Measurements from ENCODE around the gene LRIG1.

LRIG1 gene

GRCh38 chr3:66353530-66353929 lies 147.3 kb downstream of the LRIG1 start:
- 83% methylated on average over 6 of the region's 6 CpGs for WGBS
- no peaks in the 10 kb centered on the region for H3K36me3 ChIP-seq (ENCODE audit: insufficient read depth, low read length)
- no peak overlapping the region for H3K27ac ChIP-seq (ENCODE audit: low read depth, low read length)
- 0 out of 2 replicates have a peak, but pooled peaks cover 5% of the 10 kb centered on the region for H3K4me1 ChIP-seq (ENCODE audit: insufficient read depth, low read length)
- H3K4me3 ChIP-seq (ENCODE audit: low read length): no peak overlapping the region
- no peak overlapping the region for H3K9ac ChIP-seq (ENCODE audit: low read depth, low read length)
- no peaks in the 10 kb centered on the region for H3K27me3 ChIP-seq (ENCODE audit: insufficient read depth, low read length)
- H3K9me3 ChIP-seq (ENCODE audit: insufficient read depth, low read depth, low read length): no peaks in the 10 kb centered on the region

- Histone ChIP-seq H3K36me3 (ENCODE audit: insufficient read depth, low read length) (no peaks in the 10 kb centered on the region), H3K4me1 (ENCODE audit: insufficient read depth, low read length) (0 out of 2 replicates have a peak, but pooled peaks cover 5% of the 10 kb centered on the region)
These were observed 147.8 kb downstream of the LRIG1 start for GRCh38 chr3:66353039-66353438.

GRCh38 chr3:66350601-66351000 lies 150.2 kb downstream of the LRIG1 start:
- 98% methylated on average over 8 of the region's 8 CpGs for WGBS
- Histone ChIP-seq H3K36me3 (ENCODE audit: insufficient read depth, low read length) (peaks cover 3% of the 10 kb centered on the region; the same call in 1 of the 2 replicates), H3K4me1 (ENCODE audit: insufficient read depth, low read length) (peaks cover 7% of the 10 kb centered on the region; the same call in 1 of the 2 replicates), H3K27ac (ENCODE audit: low read depth, low read length) (no peak overlapping the region), H3K4me3 (ENCODE audit: low read length) (no peak overlapping the region), H3K27me3 (ENCODE audit: insufficient read depth, low read length) (no peaks in the 10 kb centered on the region), H3K9me3 (ENCODE audit: insufficient read depth, low read depth, low read length) (no peaks in the 10 kb centered on the region), H3K9ac (ENCODE audit: low read depth, low read length) (no peak overlapping the region)

More at GRCh38 chr3:66353039-66353438, 147.8 kb downstream of the LRIG1 start:
- Histone ChIP-seq H3K9me3 (ENCODE audit: insufficient read depth, low read depth, low read length) (no peaks in the 10 kb centered on the region), H3K4me3 (ENCODE audit: low read length) (no peak overlapping the region), H3K27me3 (ENCODE audit: insufficient read depth, low read length) (no peaks in the 10 kb centered on the region), H3K9ac (ENCODE audit: low read depth, low read length) (no peak overlapping the region), H3K27ac (ENCODE audit: low read depth, low read length) (no peak overlapping the region)
- WGBS: 90% methylated on average over 3 of the region's 3 CpGs

- Histone ChIP-seq H3K9ac (ENCODE audit: low read depth, low read length) (no peak overlapping the region), H3K27me3 (ENCODE audit: insufficient read depth, low read length) (no peaks in the 10 kb centered on the region), H3K4me3 (ENCODE audit: low read length) (no peak overlapping the region), H3K36me3 (ENCODE audit: insufficient read depth, low read length) (peaks cover 3% of the 10 kb centered on the region; the same call in 1 of the 2 replicates), H3K4me1 (ENCODE audit: insufficient read depth, low read length) (peaks cover 14% of the 10 kb centered on the region; the same call in 1 of the 2 replicates), H3K9me3 (ENCODE audit: insufficient read depth, low read depth, low read length) (no peaks in the 10 kb centered on the region), H3K27ac (ENCODE audit: low read depth, low read length) (no peak overlapping the region)
- WGBS: 89% methylated on average over 3 of the region's 3 CpGs
These were observed 152.1 kb downstream of the LRIG1 start for GRCh38 chr3:66348704-66349103.

- Histone ChIP-seq H3K27ac (ENCODE audit: low read depth, low read length) (no peak overlapping the region), H3K4me1 (ENCODE audit: insufficient read depth, low read length) (peaks cover 8% of the 10 kb centered on the region; the same call in 1 of the 2 replicates), H3K9me3 (ENCODE audit: insufficient read depth, low read depth, low read length) (no peaks in the 10 kb centered on the region), H3K36me3 (ENCODE audit: insufficient read depth, low read length) (peaks cover 3% of the 10 kb centered on the region; the same call in 1 of the 2 replicates), H3K4me3 (ENCODE audit: low read length) (no peak overlapping the region), H3K27me3 (ENCODE audit: insufficient read depth, low read length) (no peaks in the 10 kb centered on the region), H3K9ac (ENCODE audit: low read depth, low read length) (no peak overlapping the region)
- WGBS: 88% methylated on average over 8 of the region's 8 CpGs
These were observed 155.8 kb downstream of the LRIG1 start for GRCh38 chr3:66344848-66345578.

- Histone ChIP-seq H3K27ac (ENCODE audit: low read depth, low read length) (no peak overlapping the region), H3K9me3 (ENCODE audit: insufficient read depth, low read depth, low read length) (no peaks in the 10 kb centered on the region), H3K36me3 (ENCODE audit: insufficient read depth, low read length) (peaks cover 3% of the 10 kb centered on the region; the same call in 1 of the 2 replicates), H3K27me3 (ENCODE audit: insufficient read depth, low read length) (no peaks in the 10 kb centered on the region), H3K9ac (ENCODE audit: low read depth, low read length) (no peak overlapping the region), H3K4me3 (ENCODE audit: low read length) (no peak overlapping the region), H3K4me1 (ENCODE audit: insufficient read depth, low read length) (peaks cover 8% of the 10 kb centered on the region; the same call in 1 of the 2 replicates)
- 96% methylated on average over 9 of the region's 9 CpGs for WGBS
These were observed 156.4 kb downstream of the LRIG1 start for GRCh38 chr3:66344391-66344811.

GRCh38 chr3:66342717-66343356 lies 158.0 kb downstream of the LRIG1 start:
- Histone ChIP-seq H3K4me3 (ENCODE audit: low read length) (no peak overlapping the region), H3K9ac (ENCODE audit: low read depth, low read length) (no peak overlapping the region), H3K27me3 (ENCODE audit: insufficient read depth, low read length) (no peaks in the 10 kb centered on the region), H3K9me3 (ENCODE audit: insufficient read depth, low read depth, low read length) (no peaks in the 10 kb centered on the region), H3K27ac (ENCODE audit: low read depth, low read length) (no peak overlapping the region), H3K4me1 (ENCODE audit: insufficient read depth, low read length) (peaks cover 8% of the 10 kb centered on the region; the same call in 1 of the 2 replicates), H3K36me3 (ENCODE audit: insufficient read depth, low read length) (peaks cover 3% of the 10 kb centered on the region; the same call in 1 of the 2 replicates)
- 90% methylated on average over 7 of the region's 8 CpGs for WGBS

GRCh38 chr3:66338927-66339326 lies 161.9 kb downstream of the LRIG1 start:
- H3K4me1 ChIP-seq (ENCODE audit: insufficient read depth, low read length): peaks cover 18% of the 10 kb centered on the region
- H3K4me3 ChIP-seq (ENCODE audit: low read length): no peak overlapping the region
- H3K27ac ChIP-seq (ENCODE audit: low read depth, low read length): no peak overlapping the region
- no peaks in the 10 kb centered on the region for H3K36me3 ChIP-seq (ENCODE audit: insufficient read depth, low read length)
- no peak overlapping the region for H3K9ac ChIP-seq (ENCODE audit: low read depth, low read length)
- H3K9me3 ChIP-seq (ENCODE audit: insufficient read depth, low read depth, low read length): no peaks in the 10 kb centered on the region
- H3K27me3 ChIP-seq (ENCODE audit: insufficient read depth, low read length): no peaks in the 10 kb centered on the region
- 79% methylated on average over 1 of the region's 3 CpGs for WGBS

GRCh38 chr3:66336333-66336766 lies 164.5 kb downstream of the LRIG1 start:
- WGBS: 82% methylated on average over 4 of the region's 4 CpGs
- peaks cover 18% of the 10 kb centered on the region for H3K4me1 ChIP-seq (ENCODE audit: insufficient read depth, low read length)
- H3K27me3 ChIP-seq (ENCODE audit: insufficient read depth, low read length): no peaks in the 10 kb centered on the region
- H3K36me3 ChIP-seq (ENCODE audit: insufficient read depth, low read length): no peaks in the 10 kb centered on the region
- no peak overlapping the region for H3K9ac ChIP-seq (ENCODE audit: low read depth, low read length)
- no peak overlapping the region for H3K27ac ChIP-seq (ENCODE audit: low read depth, low read length)
- H3K4me3 ChIP-seq (ENCODE audit: low read length): no peak overlapping the region
- H3K9me3 ChIP-seq (ENCODE audit: insufficient read depth, low read depth, low read length): no peaks in the 10 kb centered on the region

- no peak overlapping the region for H3K27ac ChIP-seq (ENCODE audit: low read depth, low read length)
- no peaks in the 10 kb centered on the region for H3K36me3 ChIP-seq (ENCODE audit: insufficient read depth, low read length)
- 85% methylated on average over 2 of the region's 2 CpGs for WGBS
- no peak overlapping the region for H3K9ac ChIP-seq (ENCODE audit: low read depth, low read length)
- peaks cover 18% of the 10 kb centered on the region for H3K4me1 ChIP-seq (ENCODE audit: insufficient read depth, low read length)
- no peaks in the 10 kb centered on the region for H3K9me3 ChIP-seq (ENCODE audit: insufficient read depth, low read depth, low read length)
- H3K27me3 ChIP-seq (ENCODE audit: insufficient read depth, low read length): no peaks in the 10 kb centered on the region
- H3K4me3 ChIP-seq (ENCODE audit: low read length): no peak overlapping the region
These were observed 165.2 kb downstream of the LRIG1 start for GRCh38 chr3:66335671-66336070.
